GM12878 (cell line): ENCODE measurements around the gene ITIH5. TPM values are rescaled to one million over a fixed set of nuclear protein-coding genes. Genes with fewer than 3 reads are reported as not detected.

ENCODE experiments used
- ATAC-seq: fragments of 200-7000 bp; cut with Tn5 transposase; 3 replicates; pipeline ENCODE4 v1.9.1; 2020; ENCODE audit warnings: mild to moderate bottlenecking, moderate library complexity
- BruUV-seq: library from RNA; stranded (reverse); fragments of 400-500 nt; replicated peaks from 2 replicates; lab custom pipeline; 2021; lab: Mats Ljungman, UMichigan
- CTCF ChIA-PET: fragments of 300-600 bp; sonication (Branson Sonifier 250); formaldehyde crosslinking; extraction: SDS; loops from one replicate; lab custom pipeline; 2021; ENCODE audit warnings: inconsistent platforms; lab: Yijun Ruan, JAX
- POLR2A ChIA-PET: fragments of 350-600 bp; formaldehyde crosslinking; extraction: SDS; loops from one replicate; lab custom pipeline; 2021; ENCODE audit warnings: inconsistent platforms; lab: Charles Lee
- RAD21 ChIA-PET: fragments of 300-600 bp; sonication (Branson Sonifier 250); formaldehyde crosslinking; loops from one replicate; lab custom pipeline; 2023; ENCODE audit warnings: antibody characterized with exemption; ENCODE audit not compliant: unreplicated experiment; lab: Charles Lee
- SMC1A ChIA-PET: fragments of 300-600 bp; sonication (Branson Sonifier 250); formaldehyde crosslinking; loops from one replicate; lab custom pipeline; 2023; ENCODE audit not compliant: unreplicated experiment, uncharacterized antibody; lab: Charles Lee
- DNase-seq: peaks from one replicate; pipeline ENCODE4 v3.0.0-alpha.2; 2011; ENCODE audit warnings: low read depth, low spot score
- FAIRE-seq: peaks from 3 replicates; lab custom pipeline; 2011; peaks lifted over from hg19 to GRCh38; lab: Jason Lieb, UNC
- H2AFZ ChIP-seq: 2 replicates; pipeline ENCODE4 v1.6.0; 2011; ENCODE audit warnings: low read depth, low read length, control low read depth; ENCODE audit not compliant: control insufficient read depth
- H3K27ac ChIP-seq: 2 replicates; pipeline ENCODE4 v1.5.1; 2011; ENCODE audit warnings: control low read depth; ENCODE audit not compliant: control insufficient read depth, insufficient read depth
- H3K27me3 ChIP-seq, 2 experiments: replicated peaks in 1 of 2; 2 replicates each; pipeline versions ENCODE4 v1.6.0 to v1.6.1; 2011; ENCODE audit warnings: low read length in 1 of 2; ENCODE audit not compliant: control insufficient read depth in 2 of 2, insufficient read depth in 2 of 2
- H3K36me3 ChIP-seq, 2 experiments: 2 replicates each; pipeline ENCODE4 v1.5.1; 2011; ENCODE audit warnings: low read length in 1 of 2; ENCODE audit not compliant: control insufficient read depth in 2 of 2, insufficient read depth in 2 of 2
- H3K4me1 ChIP-seq: 2 replicates; pipeline ENCODE4 v1.6.1; 2011; ENCODE audit warnings: mild to moderate bottlenecking, low read length, moderate library complexity, mixed read lengths; ENCODE audit not compliant: control insufficient read depth, insufficient read depth
- H3K4me2 ChIP-seq: 2 replicates; pipeline ENCODE4 v1.6.0; 2011; ENCODE audit warnings: control low read depth; ENCODE audit not compliant: control insufficient read depth, insufficient read depth
- H3K4me3 ChIP-seq: fragments of 200-600 bp; sonication (generic); 2 replicates; pipeline ENCODE4 v1.5.1; 2016
- H3K79me2 ChIP-seq: 2 replicates; pipeline ENCODE4 v1.6.0; 2011; ENCODE audit warnings: low read length; ENCODE audit not compliant: control insufficient read depth, insufficient read depth
- H3K9ac ChIP-seq: 2 replicates; pipeline ENCODE4 v1.8.0; 2011; ENCODE audit warnings: low read length, control low read depth, mixed read lengths; ENCODE audit not compliant: control insufficient read depth, insufficient read depth
- H3K9me3 ChIP-seq: replicated peaks from 3 replicates; pipeline ENCODE4 v1.5.1; 2011; ENCODE audit warnings: mild to moderate bottlenecking, low read length; ENCODE audit not compliant: control insufficient read depth, insufficient read depth
- H4K20me1 ChIP-seq: 2 replicates; pipeline ENCODE4 v1.6.0; 2011; ENCODE audit not compliant: control insufficient read depth, insufficient read depth
- ATF7 ChIP-seq: fragments of 450-650 bp; IDR thresholded peaks from 2 replicates; pipeline ENCODE4 v1.6.1; 2016; ENCODE audit warnings: low read depth, mild to moderate bottlenecking
- CHD4 ChIP-seq: fragments of 200-600 bp; sonication (generic); IDR thresholded peaks from 2 replicates; pipeline ENCODE4 v1.6.1; 2016; ENCODE audit warnings: mild to moderate bottlenecking
- E4F1 ChIP-seq: fragments of 450-650 bp; IDR thresholded peaks from 2 replicates; pipeline ENCODE4 v1.6.1; 2018; ENCODE audit warnings: borderline replicate concordance, mild to moderate bottlenecking; ENCODE audit not compliant: partially characterized antibody
- MXI1 ChIP-seq: fragments of 150-350 bp; IDR thresholded peaks from 2 replicates; pipeline ENCODE4 v1.6.1; 2011; ENCODE audit warnings: low read depth, mild to moderate bottlenecking, inconsistent platforms, low read length, improper control_type of control experiment
- TCF3 ChIP-seq: IDR thresholded peaks from 2 replicates; pipeline ENCODE4 v1.6.1; 2012; ENCODE audit warnings: low read depth, mild to moderate bottlenecking, low read length, borderline replicate concordance; ENCODE audit not compliant: insufficient read depth
- ZNF217 ChIP-seq: fragments of 450-650 bp; IDR thresholded peaks from 2 replicates; pipeline ENCODE4 v1.6.1; 2017; ENCODE audit warnings: antibody characterized with exemption, mild to moderate bottlenecking
- WGBS: methylation state at CpG from one replicate; pipeline ENCODE4 v1.1.6; 2016; ENCODE audit warnings: low lambda C conversion rate; ENCODE audit not compliant: insufficient replicate concordance, insufficient coverage; ENCODE audit errors: missing lambda C conversion rate; 5-methylcytosine and 5-hydroxymethylcytosine counted together
- in situ Hi-C: fragments of 300-500 bp; cut with MboI; formaldehyde crosslinking; loops from 9 replicates; pipeline ENCODE4 v1.14.3; 2018; ENCODE audit warnings: mixed read lengths
- intact Hi-C: fragments of 100-400 bp; cut with micrococcal nuclease; formaldehyde crosslinking; loops from one replicate; pipeline ENCODE4 v1.14.2; 2022; ENCODE audit not compliant: unreplicated experiment
- polyA plus RNA-seq, 11 experiments: library from polyadenylated mRNA; depleted of rRNA in 4 of 11; unstranded in 6 of 11; stranded (reverse) in 5 of 11; fragments of >200 nt; fragmentation: Nextera tagmentation in 4 of 11; fragmentation: Illumina TruSeq in 1 of 11; extraction: Ambion mirVana in 4 of 11; extraction: Trizol in 1 of 11; gene quantifications; 1 replicate in 1 of 11; 2 replicates in 10 of 11; pipeline versions ENCODE4 v1.2.1 to v1.2.3, GENCODE V29; 2011 to 2016; ENCODE audit warnings: inconsistent platforms in 2 of 11, missing spikeins in 2 of 11, low read depth in 1 of 11
- total RNA-seq, 4 experiments: library from RNA; depleted of rRNA in 3 of 4; stranded (reverse); fragments of >200 nt in 3 of 4; fragmentation: Illumina TruSeq in 1 of 4; extraction: Trizol in 1 of 4; gene quantifications; 2 replicates each; pipeline versions ENCODE4 v1.2.1 to v1.2.3, GENCODE V29; 2013 to 2021

ITIH5 gene
- total and polyA plus RNA-seq, 10 of the 15 experiments (the other 5 are each of a cell fraction or from before 2014, with no cell fraction given) = 0.14 to 0.43 (median 0.21) TPM; not detected in 7

GRCh38 chr10:7546385-7546967, 120.3 kb downstream of the ITIH5 start (continued):
- TF ChIP-seq E4F1 (no peak), ZNF217 (no peak), CHD4 (no peak), MXI1 (no peak)

GRCh38 chr10:7545792-7546191, 121.0 kb downstream of the ITIH5 start:
- intact Hi-C loops (no loop called here), in situ Hi-C loops (no loop called here)
- 33% methylated on average over 4 of the region's 4 CpGs for WGBS
- Histone ChIP-seq H3K36me3 (no peaks in the 10 kb centered on the region), H3K9ac (no peak overlapping the region), H3K27me3 (no peaks in the 10 kb centered on the region), H3K79me2 (no peaks in the 10 kb centered on the region), H3K27ac (no peak overlapping the region)
- no peak for FAIRE-seq
- RAD21 ChIA-PET = no interaction called here
- BruUV-seq = no TSS peak
- POLR2A ChIA-PET = no interaction called here
- CTCF ChIA-PET = interaction anchor here (0.7 to 0.8 kb wide), 2 partner anchors 13 to 20 kb away, joined by 3 to 4 read pairs; no protein-coding TSS in a partner anchor
- TF ChIP-seq ATF7 (no peak), TCF3 (no peak)
- TF ChIP-seq, all 136 proteins: peak for 0
- DNase-seq (no peak), ATAC-seq (no peak)
- Histone ChIP-seq H3K9me3 (no peaks in the 10 kb centered on the region), H4K20me1 (no peaks in the 10 kb centered on the region), H2AFZ (no peak overlapping the region), H3K4me3 (no peak overlapping the region), H3K4me2 (no peak overlapping the region), H3K4me1 (no peaks in the 10 kb centered on the region)
- SMC1A ChIA-PET = no interaction called here
